Body of pancreas (tissue), 4 donors: ENCODE results near the gene DYSF. TPM values are rescaled to one million over a fixed set of nuclear protein-coding genes. Genes with fewer than 3 reads are reported as not detected.

Experiments
- ATAC-seq: fragments of 150-250 bp; one replicate; pipeline ENCODE4 v1.9.1; 2016
- DNase-seq, 4 donors: peaks; one replicate each; pipeline ENCODE4 v3.0.0-alpha.2; 2019
- H3K27ac ChIP-seq, 4 donors: fragments of 200-600 bp; sonication (generic); 1 replicate in 3 of 4; 2 replicates in 1 of 4; pipeline versions ENCODE4 v1.5.1 to v1.6.1; 2016 to 2019; ENCODE audit warnings: mild to moderate bottlenecking in 1 of 4, mixed read lengths in 1 of 4, moderate library complexity in 1 of 4
- H3K27me3 ChIP-seq, 2 donors: fragments of 200-600 bp; sonication (generic); one replicate each; pipeline ENCODE4 v1.6.0; 2016; ENCODE audit warnings: mild to moderate bottlenecking in 1 of 2
- H3K36me3 ChIP-seq, 2 donors: fragments of 200-600 bp; sonication (generic); replicated peaks in 1 of 2; 2 replicates each; pipeline ENCODE4 v1.5.1; 2016; ENCODE audit warnings: low read depth in 2 of 2; ENCODE audit not compliant: insufficient read depth in 1 of 2
- H3K4me1 ChIP-seq: fragments of 200-600 bp; sonication (generic); one replicate; pipeline ENCODE4 v1.6.0; 2016
- H3K4me3 ChIP-seq, 2 donors: fragments of 200-600 bp; sonication (generic); 1 replicate in 1 of 2; 2 replicates in 1 of 2; pipeline ENCODE4 v1.5.1; 2016 to 2019
- H3K9me3 ChIP-seq, 3 donors: fragments of 200-600 bp; sonication (generic); 1 replicate in 2 of 3; 2 replicates in 1 of 3; pipeline ENCODE4 v1.5.1; 2016
- POLR2A ChIP-seq, 3 donors: fragments of 450-650 bp; IDR thresholded peaks; one replicate each; pipeline ENCODE4 v1.6.1; 2016; ENCODE audit warnings: antibody characterized with exemption in 3 of 3, mild to moderate bottlenecking in 2 of 3
- WGBS, 2 donors: methylation state at CpG; one replicate each; pipeline ENCODE4 v1.1.5; 2017; 5-methylcytosine and 5-hydroxymethylcytosine counted together
- intact Hi-C: fragments of 100-400 bp; cut with DNase I; formaldehyde crosslinking; loops from one replicate; pipeline ENCODE4 v1.15.1; 2023
- total RNA-seq, 2 donors: library from RNA; depleted of rRNA; stranded (reverse); fragments of >200 nt; gene quantifications; one replicate each; pipeline ENCODE4 v1.1.0, GENCODE V29; 2016
- TF ChIP-seq, protein P1 (sequence below), 7 experiments: fragments of 450-650 bp in 4 of 7; fragments of 200-600 bp in 3 of 7; sonication (generic) in 3 of 7; IDR thresholded peaks; one replicate each; pipeline ENCODE4 v1.5.1; 2016 to 2019; ENCODE audit warnings: antibody characterized with exemption in 7 of 7

The DYSF gene
- total RNA-seq, 2 donors from 2014 or later, result 3.1 to 10.9 TPM

DNA sequence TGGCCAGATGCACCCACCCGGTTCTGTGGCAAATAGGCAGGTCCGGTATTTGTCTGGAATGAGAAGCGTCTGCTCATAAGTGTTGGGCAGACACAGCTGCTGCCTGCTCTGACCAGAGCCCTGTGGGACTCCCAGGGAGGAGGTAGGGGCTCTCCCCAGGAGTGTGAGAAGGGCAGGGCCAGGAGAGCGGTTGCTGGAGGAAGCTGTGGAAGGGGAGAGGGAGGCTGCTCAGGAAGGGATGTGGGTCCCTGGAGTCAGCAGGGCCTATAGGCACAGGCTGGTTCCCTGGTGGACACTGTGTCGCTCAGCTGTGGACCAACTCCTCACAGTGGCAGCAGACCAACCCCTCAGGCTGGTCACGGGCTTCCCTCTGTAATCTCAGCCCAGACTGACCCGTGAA is 109.2 kb downstream of the DYSF start:
- Histone ChIP-seq H3K27me3 (no peaks in the 10 kb centered on the region), H3K36me3 (no peaks in the 10 kb centered on the region), H3K27ac (no peak overlapping the region), H3K9me3 (no peaks in the 10 kb centered on the region), H3K4me3 (no peak overlapping the region), H3K4me1 (peaks cover 20% of the 10 kb centered on the region)
- TF ChIP-seq POLR2A (IDR thresholded peaks at IDR 0.05), result no peak
- TF ChIP-seq, protein P1, sequence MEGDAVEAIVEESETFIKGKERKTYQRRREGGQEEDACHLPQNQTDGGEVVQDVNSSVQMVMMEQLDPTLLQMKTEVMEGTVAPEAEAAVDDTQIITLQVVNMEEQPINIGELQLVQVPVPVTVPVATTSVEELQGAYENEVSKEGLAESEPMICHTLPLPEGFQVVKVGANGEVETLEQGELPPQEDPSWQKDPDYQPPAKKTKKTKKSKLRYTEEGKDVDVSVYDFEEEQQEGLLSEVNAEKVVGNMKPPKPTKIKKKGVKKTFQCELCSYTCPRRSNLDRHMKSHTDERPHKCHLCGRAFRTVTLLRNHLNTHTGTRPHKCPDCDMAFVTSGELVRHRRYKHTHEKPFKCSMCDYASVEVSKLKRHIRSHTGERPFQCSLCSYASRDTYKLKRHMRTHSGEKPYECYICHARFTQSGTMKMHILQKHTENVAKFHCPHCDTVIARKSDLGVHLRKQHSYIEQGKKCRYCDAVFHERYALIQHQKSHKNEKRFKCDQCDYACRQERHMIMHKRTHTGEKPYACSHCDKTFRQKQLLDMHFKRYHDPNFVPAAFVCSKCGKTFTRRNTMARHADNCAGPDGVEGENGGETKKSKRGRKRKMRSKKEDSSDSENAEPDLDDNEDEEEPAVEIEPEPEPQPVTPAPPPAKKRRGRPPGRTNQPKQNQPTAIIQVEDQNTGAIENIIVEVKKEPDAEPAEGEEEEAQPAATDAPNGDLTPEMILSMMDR (IDR thresholded peaks at IDR 0.05), result no peak
- WGBS, 2 donors, result 72 to 79% methylated on average over 4 to 7 of the region's 7 CpGs
- ATAC-seq, result no peak
- DNase-seq, result no peak
- intact Hi-C loops, result no loop called here

DNA sequence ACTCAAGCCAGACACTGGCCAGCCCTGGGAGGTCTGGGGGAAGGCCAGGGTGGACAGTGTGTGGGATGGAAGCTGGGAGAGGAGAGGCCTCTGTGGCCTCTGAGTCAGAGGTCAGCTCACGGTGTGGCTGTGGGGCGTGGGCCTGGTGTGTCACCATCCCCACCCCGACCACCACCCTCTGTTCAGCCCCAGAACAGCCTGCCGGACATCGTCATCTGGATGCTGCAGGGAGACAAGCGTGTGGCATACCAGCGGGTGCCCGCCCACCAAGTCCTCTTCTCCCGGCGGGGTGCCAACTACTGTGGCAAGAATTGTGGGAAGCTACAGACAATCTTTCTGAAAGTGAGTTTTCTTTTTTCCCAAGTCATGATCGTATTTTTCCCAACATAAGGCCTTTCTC is 110.5 kb downstream of the DYSF start:
- intact Hi-C loops, result no loop called here
- WGBS, 2 donors, result 91 to 92% methylated on average over 9 to 11 of the region's 11 CpGs
- Histone ChIP-seq H3K4me3 (no peak overlapping the region), H3K9me3 (no peaks in the 10 kb centered on the region), H3K36me3 (no peaks in the 10 kb centered on the region), H3K27me3 (no peaks in the 10 kb centered on the region), H3K4me1 (peaks cover 9% of the 10 kb centered on the region), H3K27ac (no peak overlapping the region)
- no peak for DNase-seq
- no peak for ATAC-seq
- TF ChIP-seq, protein P1 (IDR thresholded peaks at IDR 0.05), result no peak
- no peak for TF ChIP-seq POLR2A (IDR thresholded peaks at IDR 0.05)

DNA sequence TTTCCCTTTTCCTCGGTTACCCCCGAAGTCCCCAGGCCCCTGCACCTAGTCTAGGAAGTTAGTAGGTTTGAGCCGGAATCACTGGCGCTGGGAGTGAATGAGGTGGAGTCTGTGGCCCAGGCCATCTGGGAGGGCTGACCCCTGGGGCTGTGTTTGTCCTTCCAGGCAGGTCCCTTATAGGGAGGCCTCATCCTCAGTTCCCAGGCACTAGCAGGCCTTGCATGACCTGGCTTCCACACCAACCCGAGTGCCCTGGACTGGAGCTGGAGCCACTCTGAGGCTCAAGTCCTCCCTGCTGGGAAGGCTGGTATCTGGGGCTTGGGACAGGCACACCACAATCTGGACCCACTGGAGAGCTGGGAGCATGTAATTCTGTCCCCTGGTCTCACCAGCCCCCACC is 111.0 kb downstream of the DYSF start:
- Histone ChIP-seq H3K4me1 (peaks cover 5% of the 10 kb centered on the region), H3K36me3 (no peaks in the 10 kb centered on the region)
- DNase-seq, result no peak

DNA sequence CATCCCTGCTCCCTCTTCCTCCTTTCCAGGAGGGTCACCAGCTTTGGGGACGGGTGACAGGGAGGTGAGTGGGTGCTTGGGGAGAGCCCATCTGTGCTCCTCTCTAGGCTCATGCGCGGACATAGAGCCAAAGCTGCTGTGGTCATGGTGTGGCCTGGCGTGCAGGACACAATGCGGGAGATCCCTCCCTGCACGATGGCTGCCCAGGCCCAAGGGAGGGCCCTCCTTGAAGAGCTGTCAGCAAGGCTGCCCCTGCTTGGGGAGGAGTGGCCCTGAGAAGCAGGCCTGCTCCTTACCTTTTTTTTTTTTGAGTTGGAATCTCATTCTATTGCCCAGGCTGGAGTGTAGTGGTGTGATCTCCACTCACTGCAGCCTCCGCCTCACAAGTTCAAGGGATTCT is 111.4 kb downstream of the DYSF start:
- Histone ChIP-seq H3K27me3 (no peaks in the 10 kb centered on the region), H3K4me1 (peaks cover 5% of the 10 kb centered on the region), H3K27ac (no peak overlapping the region), H3K9me3 (no peaks in the 10 kb centered on the region), H3K4me3 (no peak overlapping the region), H3K36me3 (no peaks in the 10 kb centered on the region)
- WGBS, 2 donors, result 79 to 86% methylated on average over 4 to 6 of the region's 7 CpGs
- ATAC-seq (no peak), DNase-seq (no peak)
- intact Hi-C loops, result no loop called here
- TF ChIP-seq POLR2A (IDR thresholded peaks at IDR 0.05), result no peak
- TF ChIP-seq, protein P1 (IDR thresholded peaks at IDR 0.05), result no peak

More for the DNA sequence above, 111.0 kb downstream of the DYSF start:
- Histone ChIP-seq H3K27ac (no peak overlapping the region), H3K27me3 (no peaks in the 10 kb centered on the region), H3K9me3 (no peaks in the 10 kb centered on the region), H3K4me3 (no peak overlapping the region)
- ATAC-seq, result no peak
- intact Hi-C loops, result no loop called here
- 77 to 78% methylated on average over 4 to 5 of the region's 5 CpGs for WGBS, 2 donors
- TF ChIP-seq, protein P1 (IDR thresholded peaks at IDR 0.05), result no peak
- no peak for TF ChIP-seq POLR2A (IDR thresholded peaks at IDR 0.05)

DNA sequence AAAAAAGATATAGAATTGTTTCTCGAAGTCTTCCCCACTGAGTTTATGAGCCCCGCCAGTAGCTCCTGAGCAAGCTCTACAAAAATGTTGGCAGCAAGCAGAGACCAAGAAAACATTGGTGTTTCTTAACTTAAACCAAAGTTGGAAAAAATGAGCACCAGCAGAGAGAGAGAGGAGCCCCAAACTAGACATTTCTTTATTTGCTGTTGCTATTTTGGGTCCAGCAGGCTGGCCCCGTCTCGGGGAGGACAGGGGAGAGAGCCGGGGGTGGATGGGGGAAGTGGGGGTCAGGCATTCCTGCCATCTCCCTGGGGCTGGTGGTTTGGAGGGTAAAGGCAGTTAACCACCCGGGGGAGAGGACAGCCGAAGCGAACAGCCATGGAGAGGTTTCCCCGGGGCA is 113.0 kb downstream of the DYSF start:
- Histone ChIP-seq H3K27ac (no peak overlapping the region), H3K4me3 (no peak overlapping the region), H3K9me3 (no peaks in the 10 kb centered on the region), H3K36me3 (no peaks in the 10 kb centered on the region), H3K27me3 (no peaks in the 10 kb centered on the region), H3K4me1 (no peaks in the 10 kb centered on the region)
- ATAC-seq (no peak), DNase-seq (no peak)
- TF ChIP-seq, protein P1 (IDR thresholded peaks at IDR 0.05), result no peak
- no peak for TF ChIP-seq POLR2A (IDR thresholded peaks at IDR 0.05)
- intact Hi-C loops, result no loop called here
- WGBS, 2 donors, result 63 to 75% methylated on average over 9 of the region's 9 CpGs
